ENCODE data around the gene ATP12A. TPM values are rescaled to one million over a fixed set of nuclear protein-coding genes. Genes with fewer than 3 reads are reported as not detected.
"Not testable (repeated sequence)": the region's sequence is repeated elsewhere in the genome, so short reads cannot be mapped to it uniquely, and the experiment has no call there.

The ATP12A gene
- polyA plus RNA-seq, 1 donor, result not detected

- H3K27me3 ChIP-seq (ENCODE audit: control insufficient read depth, insufficient read depth, low read length), result no peaks in the 10 kb centered on the region
- H3K4me1 ChIP-seq (ENCODE audit: control insufficient read depth, insufficient read depth, low read length), result no peaks in the 10 kb centered on the region
- WGBS (ENCODE audit: insufficient coverage, low lambda C conversion rate), result no CpG with 5 or more reads among the region's 24 CpGs
- no peak overlapping the region for H3K27ac ChIP-seq (ENCODE audit: low read length)
- H3K36me3 ChIP-seq (ENCODE audit: control insufficient read depth, insufficient read depth, low read length), result no peaks in the 10 kb centered on the region
- no peak overlapping the region for H3K4me3 ChIP-seq (ENCODE audit: low read length)
- H3K9me3 ChIP-seq (ENCODE audit: control insufficient read depth, low read depth, low read length), result peaks cover 2% of the 10 kb centered on the region
- peak; percentile 50 to 68 for DNase-seq
Observed at GRCh38 chr13:24727731-24728601, 47.8 kb downstream of the ATP12A start.

- not testable (repeated sequence) for H3K4me3 ChIP-seq (ENCODE audit: low read length); DNase-seq; H3K27me3 ChIP-seq (ENCODE audit: control insufficient read depth, insufficient read depth, low read length); H3K27ac ChIP-seq (ENCODE audit: low read length); H3K36me3 ChIP-seq (ENCODE audit: control insufficient read depth, insufficient read depth, low read length); H3K9me3 ChIP-seq (ENCODE audit: control insufficient read depth, low read depth, low read length); H3K4me1 ChIP-seq (ENCODE audit: control insufficient read depth, insufficient read depth, low read length)
- no CpG with 5 or more reads among the region's 4 CpGs for WGBS (ENCODE audit: insufficient coverage, low lambda C conversion rate)
Observed at GRCh38 chr13:24730873-24731567, 50.8 kb downstream of the ATP12A start.

GRCh38 chr13:24734950-24735349 is 54.7 kb downstream of the ATP12A start:
- no peak overlapping the region for H3K27ac ChIP-seq (ENCODE audit: low read length)
- H3K4me1 ChIP-seq (ENCODE audit: control insufficient read depth, insufficient read depth, low read length), result no peaks in the 10 kb centered on the region
- no peak for DNase-seq
- no peaks in the 10 kb centered on the region for H3K27me3 ChIP-seq (ENCODE audit: control insufficient read depth, insufficient read depth, low read length)
- no peaks in the 10 kb centered on the region for H3K36me3 ChIP-seq (ENCODE audit: control insufficient read depth, insufficient read depth, low read length)
- no peak overlapping the region for H3K4me3 ChIP-seq (ENCODE audit: low read length)
- H3K9me3 ChIP-seq (ENCODE audit: control insufficient read depth, low read depth, low read length), result no peaks in the 10 kb centered on the region
- no CpG with 5 or more reads among the region's 4 CpGs for WGBS (ENCODE audit: insufficient coverage, low lambda C conversion rate)

GRCh38 chr13:24737042-24737441 is 56.8 kb downstream of the ATP12A start:
- no peaks in the 10 kb centered on the region for H3K4me1 ChIP-seq (ENCODE audit: control insufficient read depth, insufficient read depth, low read length)
- no peak overlapping the region for H3K4me3 ChIP-seq (ENCODE audit: low read length)
- no peak for DNase-seq
- no peaks in the 10 kb centered on the region for H3K27me3 ChIP-seq (ENCODE audit: control insufficient read depth, insufficient read depth, low read length)
- WGBS (ENCODE audit: insufficient coverage, low lambda C conversion rate), result no CpG with 5 or more reads among the region's 6 CpGs
- H3K9me3 ChIP-seq (ENCODE audit: control insufficient read depth, low read depth, low read length), result no peaks in the 10 kb centered on the region
- no peak overlapping the region for H3K27ac ChIP-seq (ENCODE audit: low read length)
- H3K36me3 ChIP-seq (ENCODE audit: control insufficient read depth, insufficient read depth, low read length), result no peaks in the 10 kb centered on the region

GRCh38 chr13:24738366-24738847 is 58.2 kb downstream of the ATP12A start:
- WGBS (ENCODE audit: insufficient coverage, low lambda C conversion rate), result no CpG with 5 or more reads among the region's 5 CpGs
- no peaks in the 10 kb centered on the region for H3K36me3 ChIP-seq (ENCODE audit: control insufficient read depth, insufficient read depth, low read length)
- H3K27me3 ChIP-seq (ENCODE audit: control insufficient read depth, insufficient read depth, low read length), result no peaks in the 10 kb centered on the region
- DNase-seq, result no peak
- no peaks in the 10 kb centered on the region for H3K4me1 ChIP-seq (ENCODE audit: control insufficient read depth, insufficient read depth, low read length)
- no peak overlapping the region for H3K4me3 ChIP-seq (ENCODE audit: low read length)
- H3K27ac ChIP-seq (ENCODE audit: low read length), result no peak overlapping the region
- H3K9me3 ChIP-seq (ENCODE audit: control insufficient read depth, low read depth, low read length), result no peaks in the 10 kb centered on the region

GRCh38 chr13:24740014-24740890 is 60.0 kb downstream of the ATP12A start:
- Histone ChIP-seq H3K4me3 (ENCODE audit: low read length) (no peak overlapping the region), H3K4me1 (ENCODE audit: control insufficient read depth, insufficient read depth, low read length) (no peaks in the 10 kb centered on the region), H3K27me3 (ENCODE audit: control insufficient read depth, insufficient read depth, low read length) (peaks cover 12% of the 10 kb centered on the region), H3K36me3 (ENCODE audit: control insufficient read depth, insufficient read depth, low read length) (no peaks in the 10 kb centered on the region), H3K9me3 (ENCODE audit: control insufficient read depth, low read depth, low read length) (no peaks in the 10 kb centered on the region), H3K27ac (ENCODE audit: low read length) (no peak overlapping the region)
- DNase-seq, result no peak
- WGBS (ENCODE audit: insufficient coverage, low lambda C conversion rate), result no CpG with 5 or more reads among the region's 12 CpGs

GRCh38 chr13:24741016-24741662 is 60.9 kb downstream of the ATP12A start:
- Histone ChIP-seq H3K4me3 (ENCODE audit: low read length) (no peak overlapping the region), H3K27ac (ENCODE audit: low read length) (no peak overlapping the region), H3K27me3 (ENCODE audit: control insufficient read depth, insufficient read depth, low read length) (peaks cover 20% of the 10 kb centered on the region), H3K9me3 (ENCODE audit: control insufficient read depth, low read depth, low read length) (no peaks in the 10 kb centered on the region), H3K36me3 (ENCODE audit: control insufficient read depth, insufficient read depth, low read length) (no peaks in the 10 kb centered on the region), H3K4me1 (ENCODE audit: control insufficient read depth, insufficient read depth, low read length) (no peaks in the 10 kb centered on the region)
- DNase-seq, result no peak
- WGBS (ENCODE audit: insufficient coverage, low lambda C conversion rate), result no CpG with 5 or more reads among the region's 11 CpGs

- H3K36me3 ChIP-seq (ENCODE audit: control insufficient read depth, insufficient read depth, low read length), result no peaks in the 10 kb centered on the region
- WGBS (ENCODE audit: insufficient coverage, low lambda C conversion rate), result no CpG with 5 or more reads among the region's 8 CpGs
- H3K4me1 ChIP-seq (ENCODE audit: control insufficient read depth, insufficient read depth, low read length), result no peaks in the 10 kb centered on the region
- no peak overlapping the region for H3K27ac ChIP-seq (ENCODE audit: low read length)
- peaks cover 26% of the 10 kb centered on the region for H3K27me3 ChIP-seq (ENCODE audit: control insufficient read depth, insufficient read depth, low read length)
- no peak overlapping the region for H3K4me3 ChIP-seq (ENCODE audit: low read length)
- H3K9me3 ChIP-seq (ENCODE audit: control insufficient read depth, low read depth, low read length), result no peaks in the 10 kb centered on the region
- no peak for DNase-seq
Observed at GRCh38 chr13:24741791-24742190, 61.6 kb downstream of the ATP12A start.

GRCh38 chr13:24742294-24742693 is 62.1 kb downstream of the ATP12A start:
- no peak for DNase-seq
- Histone ChIP-seq H3K4me3 (ENCODE audit: low read length) (no peak overlapping the region), H3K4me1 (ENCODE audit: control insufficient read depth, insufficient read depth, low read length) (no peaks in the 10 kb centered on the region), H3K27me3 (ENCODE audit: control insufficient read depth, insufficient read depth, low read length) (peaks cover 31% of the 10 kb centered on the region), H3K27ac (ENCODE audit: low read length) (no peak overlapping the region), H3K9me3 (ENCODE audit: control insufficient read depth, low read depth, low read length) (no peaks in the 10 kb centered on the region), H3K36me3 (ENCODE audit: control insufficient read depth, insufficient read depth, low read length) (no peaks in the 10 kb centered on the region)
- no CpG with 5 or more reads among the region's 6 CpGs for WGBS (ENCODE audit: insufficient coverage, low lambda C conversion rate)
